ENCODE data around the gene ADCY9. TPM values are rescaled to one million over a fixed set of nuclear protein-coding genes. Genes with fewer than 3 reads are reported as not detected.
"Not testable (repeated sequence)": the region's sequence is repeated elsewhere in the genome, so short reads cannot be mapped to it uniquely, and the experiment has no call there.

The ADCY9 gene
- total RNA-seq, 2 experiments from 2014 or later = 6.1 to 7.2 TPM

DNA sequence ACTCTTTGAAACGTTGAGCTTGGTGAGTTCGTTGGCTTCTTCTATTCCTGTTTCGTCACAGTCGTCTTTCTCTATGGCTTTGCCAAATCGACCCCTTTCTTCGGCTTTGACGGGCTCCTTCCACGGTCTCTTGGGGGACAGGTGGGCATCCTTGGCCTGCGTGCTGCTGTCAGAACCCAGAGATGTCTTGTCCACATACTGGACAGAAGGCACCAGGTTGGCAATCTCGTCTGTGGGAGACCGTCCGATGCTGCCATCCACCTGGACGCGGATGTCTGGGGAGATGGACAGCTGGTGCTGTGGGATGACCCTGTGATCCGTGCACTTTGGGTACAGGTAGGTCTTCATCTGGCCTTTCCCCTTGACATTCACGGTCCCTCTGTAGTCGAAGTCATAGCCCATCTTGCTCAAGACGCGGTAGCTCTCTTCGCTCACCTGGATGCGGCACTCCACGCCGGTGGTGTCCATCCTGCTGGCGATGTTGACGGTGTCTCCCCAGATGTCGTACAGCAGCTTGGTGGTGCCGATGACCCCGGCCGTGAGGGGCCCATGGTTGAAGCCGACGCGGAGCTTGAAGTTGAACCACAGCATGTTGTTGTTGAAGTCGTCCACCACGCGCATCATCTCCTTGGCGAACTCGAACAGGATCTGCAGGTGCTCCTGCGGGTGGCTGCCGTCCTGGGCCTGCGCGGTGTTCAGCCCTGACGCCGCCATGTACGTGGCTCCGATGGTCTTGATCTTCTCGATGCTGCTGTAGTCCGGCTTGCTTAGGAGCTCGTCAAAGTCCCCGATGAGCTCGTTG is 150.3 kb downstream of the ADCY9 start:
- POLR2A ChIA-PET = no interaction called here
- CTCF ChIA-PET = interaction anchor here (0.9 to 1.3 kb wide), 2 partner anchors 27 to 650 kb away, joined by 3 read pairs; no protein-coding TSS in a partner anchor

GRCh38 chr16:3965306-3965705 is 150.9 kb downstream of the ADCY9 start:
- ChIA-PET CTCF (no interaction called here), POLR2A (no interaction called here)

DNA sequence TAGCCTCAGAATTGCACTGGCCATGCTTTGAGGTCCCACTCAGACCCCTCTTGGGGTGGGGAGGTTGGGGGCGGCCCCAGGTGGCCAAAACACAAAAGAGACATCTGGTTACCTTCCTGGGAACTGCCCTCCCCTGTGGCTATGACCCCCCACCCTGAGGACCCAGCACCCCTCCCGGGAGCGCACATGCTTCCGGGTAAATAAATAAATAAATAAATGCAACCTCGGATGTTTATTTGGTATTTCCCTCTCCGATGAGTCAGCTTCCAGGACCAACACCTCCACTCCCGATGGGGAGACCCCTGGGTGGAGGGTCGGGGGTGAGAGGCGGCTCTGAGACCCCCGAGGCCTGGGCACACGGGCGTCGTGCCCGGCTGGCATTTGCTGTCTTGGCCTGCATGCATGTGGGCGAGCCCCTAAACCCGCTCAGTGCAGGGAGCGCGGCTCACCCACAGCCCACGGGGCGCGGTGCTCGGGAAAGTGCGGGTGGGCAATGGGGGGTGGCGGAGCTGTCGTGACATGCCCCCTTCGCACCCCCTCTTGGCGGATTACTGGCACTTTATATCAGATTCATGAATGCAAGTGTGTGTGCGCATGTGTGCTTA is 151.5 kb downstream of the ADCY9 start:
- ChIA-PET POLR2A (no interaction called here), CTCF (no interaction called here)

GRCh38 chr16:3963886-3964685 is 152.2 kb downstream of the ADCY9 start:
- ChIA-PET POLR2A (interaction anchor here (0.8 kb wide), 1 partner anchor 244 kb away, joined by 3 read pairs; no protein-coding TSS in a partner anchor), CTCF (interaction anchor here (0.9 to 1.0 kb wide), 2 partner anchors 12 to 24 kb away, joined by 3 read pairs; no protein-coding TSS in a partner anchor)

DNA sequence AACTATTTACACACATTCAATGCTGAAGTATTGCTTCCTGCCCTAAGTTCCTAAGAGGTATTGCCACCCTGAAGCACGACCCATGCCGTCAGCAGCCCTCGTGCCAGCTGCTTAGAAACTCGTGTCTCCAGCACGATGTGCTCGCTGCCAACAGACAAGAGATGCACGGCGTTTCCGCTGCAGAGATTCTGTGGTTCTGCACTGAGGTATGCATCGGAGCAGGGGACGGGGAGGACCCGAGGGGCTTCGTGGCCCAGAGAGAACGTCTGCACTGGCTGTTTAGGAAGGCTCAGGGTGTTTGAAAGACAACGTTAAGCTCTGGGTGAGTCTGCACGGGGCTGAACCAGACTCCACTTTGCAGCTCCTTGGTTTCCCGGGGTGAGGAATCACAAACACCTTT is 153.0 kb downstream of the ADCY9 start:
- ChIA-PET CTCF (interaction anchor here (0.6 to 1.3 kb wide), 5 partner anchors 11 to 310 kb away, joined by 3 to 5 read pairs (median 4); partner anchors contain the start of gene TFAP4), POLR2A (interaction anchor here (0.8 kb wide), 1 partner anchor 243 kb away, joined by 3 read pairs; no protein-coding TSS in a partner anchor)

DNA sequence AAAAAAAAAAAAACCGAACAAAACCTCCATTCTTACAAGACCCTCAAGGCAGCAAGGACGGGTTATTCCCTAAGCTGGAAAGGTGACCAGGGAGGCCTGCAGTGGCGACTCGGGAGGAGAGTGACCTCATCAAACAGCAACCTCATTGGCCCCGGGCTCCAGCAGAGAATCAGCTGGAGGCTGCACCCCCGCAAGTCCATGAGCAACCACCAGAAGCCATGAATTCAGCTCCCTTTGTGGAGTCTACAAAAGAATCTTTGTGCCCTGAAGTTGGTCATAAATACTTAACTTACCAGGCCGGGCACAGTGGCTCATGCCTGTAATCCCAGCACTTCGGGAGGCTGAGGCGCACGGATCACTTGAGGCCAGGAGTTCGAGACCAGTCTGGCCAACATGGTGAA is 154.8 kb downstream of the ADCY9 start:
- POLR2A ChIA-PET = no interaction called here
- CTCF ChIA-PET = interaction anchor here (1.5 kb wide), 1 partner anchor 292 kb away, joined by 5 read pairs; no protein-coding TSS in a partner anchor

GRCh38 chr16:3959926-3960590 is 156.2 kb downstream of the ADCY9 start:
- CTCF ChIA-PET = interaction anchor here (2.1 kb wide), 1 partner anchor 294 kb away, joined by 5 read pairs; no protein-coding TSS in a partner anchor
- POLR2A ChIA-PET = not testable (repeated sequence)

- CTCF ChIA-PET = interaction anchor here (2.1 kb wide), 1 partner anchor 295 kb away, joined by 5 read pairs; no protein-coding TSS in a partner anchor
- POLR2A ChIA-PET = interaction anchor here (0.7 kb wide), 1 partner anchor 439 kb away, joined by 7 read pairs; no protein-coding TSS in a partner anchor
Measured at GRCh38 chr16:3959148-3959547, 157.1 kb downstream of the ADCY9 start.

DNA sequence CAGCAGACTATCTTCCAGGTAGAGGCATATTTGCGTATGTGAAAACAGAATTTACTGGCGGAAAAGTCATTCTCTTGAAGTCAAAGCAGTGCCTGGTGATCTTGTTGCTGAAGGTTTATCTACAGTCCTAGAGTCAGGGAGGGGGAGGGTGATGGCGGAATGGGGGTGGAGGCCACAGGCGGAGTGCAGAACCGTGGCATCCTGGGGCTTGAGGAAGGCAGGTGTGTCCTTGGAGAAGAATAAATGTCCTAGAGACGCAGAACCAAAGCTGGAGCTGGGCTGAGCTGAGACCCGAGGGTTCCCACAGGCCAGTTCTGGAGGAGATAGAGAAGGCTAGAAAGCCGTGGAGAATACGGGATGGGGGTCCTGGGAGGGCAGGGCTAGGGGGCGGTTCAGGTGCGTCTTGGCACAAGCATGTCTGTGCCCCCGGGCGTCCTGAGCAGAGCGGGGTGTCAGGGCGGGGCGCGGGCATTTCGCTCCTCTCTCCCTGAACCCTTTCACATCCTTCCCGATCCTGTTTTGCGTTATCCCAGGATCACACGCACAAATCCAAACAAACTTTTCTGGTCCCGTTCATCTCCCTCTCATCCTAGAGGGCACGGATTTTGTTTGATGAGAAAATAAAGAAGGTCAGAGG is 158.8 kb downstream of the ADCY9 start:
- POLR2A ChIA-PET = no interaction called here
- CTCF ChIA-PET = interaction anchor here (1.1 to 2.1 kb wide), 2 partner anchors 19 to 296 kb away, joined by 3 to 5 read pairs; no protein-coding TSS in a partner anchor

- ChIA-PET CTCF (no interaction called here), POLR2A (no interaction called here)
Measured at GRCh38 chr16:3954411-3954921, 161.8 kb downstream of the ADCY9 start.

DNA sequence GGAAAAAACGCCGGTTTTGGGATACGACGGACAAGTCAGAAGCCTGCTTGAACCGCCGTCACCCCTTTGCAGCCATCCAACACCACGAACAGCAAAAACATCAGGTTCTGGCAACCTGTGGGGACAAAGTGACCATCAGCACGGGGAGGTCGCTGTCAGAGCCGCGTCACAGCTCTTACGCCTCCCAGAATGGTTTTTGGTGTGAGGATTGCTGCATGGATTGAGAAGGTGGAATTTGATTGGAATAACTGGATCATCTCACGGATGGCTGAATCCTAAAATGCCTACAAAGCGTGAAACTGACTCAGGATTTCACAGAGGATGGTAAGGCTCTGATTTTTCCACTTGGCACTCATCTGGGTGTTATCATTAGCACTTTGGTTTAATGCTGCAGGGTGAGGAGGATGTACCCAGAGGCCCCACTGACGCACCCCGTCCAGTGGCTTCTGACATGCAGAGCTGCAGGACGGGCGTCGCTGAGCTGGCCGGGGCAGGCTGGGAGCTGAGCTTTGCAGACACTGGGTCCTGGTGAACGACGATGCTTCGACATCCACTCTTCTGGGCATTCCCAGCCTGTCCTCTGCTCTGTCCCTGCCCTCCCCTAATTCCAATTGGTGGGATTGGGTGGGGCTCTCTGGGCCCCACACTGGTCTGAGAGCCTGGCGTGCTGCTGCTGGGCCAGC is 162.4 kb downstream of the ADCY9 start:
- CTCF ChIA-PET = no interaction called here
- POLR2A ChIA-PET = no interaction called here

DNA sequence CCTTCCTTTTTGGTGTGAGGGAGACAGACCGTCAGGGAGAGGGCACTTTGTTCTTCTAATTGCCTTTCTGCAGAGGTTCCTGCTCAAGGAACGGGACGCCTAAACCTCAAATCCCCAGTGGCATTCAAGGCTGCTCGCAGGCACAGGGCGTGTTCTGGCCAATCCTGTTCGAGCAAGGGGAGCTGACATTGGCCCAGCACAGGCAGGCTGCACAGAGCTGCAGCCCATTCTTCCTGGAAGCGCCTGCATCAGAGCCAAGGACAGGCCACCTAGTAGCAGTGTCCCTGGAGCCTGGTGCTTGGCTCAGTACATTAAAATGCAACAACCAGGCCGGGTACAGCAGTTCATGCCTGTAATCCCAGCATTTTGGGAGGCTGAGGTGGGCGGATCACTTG is 163.5 kb downstream of the ADCY9 start:
- CTCF ChIA-PET = interaction anchor here (0.7 to 1.2 kb wide), 2 partner anchors 11 to 14 kb away, joined by 3 read pairs; no protein-coding TSS in a partner anchor
- POLR2A ChIA-PET = no interaction called here

DNA sequence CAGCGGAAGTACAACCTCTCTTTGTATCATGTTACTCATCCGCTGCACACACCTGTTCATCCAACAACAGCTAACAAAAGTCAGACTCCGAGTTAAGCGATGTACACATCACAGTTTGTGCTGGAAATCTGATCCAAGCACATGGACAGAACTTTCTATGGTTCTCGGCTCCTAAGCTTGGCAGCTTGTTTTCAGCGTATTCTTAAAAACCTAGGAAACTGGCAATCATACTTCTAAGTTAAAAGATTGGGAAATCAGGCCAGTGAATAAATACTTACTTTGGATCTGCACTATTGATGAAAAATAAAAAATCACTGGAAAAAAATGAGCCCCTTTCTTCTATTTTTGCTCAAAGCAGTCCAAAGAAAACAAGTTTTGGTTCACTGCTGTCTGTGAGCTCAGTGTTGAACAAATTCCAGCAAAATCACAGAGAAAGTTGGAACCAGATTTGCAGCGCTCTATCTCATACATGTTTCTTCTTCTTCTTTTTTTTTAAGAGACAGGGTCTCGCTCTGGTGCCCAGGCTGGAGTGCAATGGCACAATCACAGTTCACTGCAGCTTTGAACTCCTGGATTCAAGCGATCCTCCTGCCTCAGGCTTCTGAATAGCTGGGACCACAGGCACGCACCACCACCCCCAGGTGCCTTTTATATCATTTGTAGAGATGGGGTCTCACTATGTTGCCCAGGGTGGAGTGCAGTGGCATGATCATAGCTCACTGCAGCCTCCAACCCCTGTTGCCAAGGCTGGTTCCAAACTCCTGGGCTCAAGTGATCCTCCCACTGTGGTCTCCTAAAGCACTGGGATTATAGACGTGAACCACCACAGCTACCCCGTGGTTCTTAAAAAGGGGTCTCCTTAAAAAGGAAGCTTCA is 164.1 kb downstream of the ADCY9 start:
- CTCF ChIA-PET = interaction anchor here (0.7 to 1.2 kb wide), 2 partner anchors 11 to 13 kb away, joined by 3 read pairs; no protein-coding TSS in a partner anchor
- POLR2A ChIA-PET = no interaction called here

DNA sequence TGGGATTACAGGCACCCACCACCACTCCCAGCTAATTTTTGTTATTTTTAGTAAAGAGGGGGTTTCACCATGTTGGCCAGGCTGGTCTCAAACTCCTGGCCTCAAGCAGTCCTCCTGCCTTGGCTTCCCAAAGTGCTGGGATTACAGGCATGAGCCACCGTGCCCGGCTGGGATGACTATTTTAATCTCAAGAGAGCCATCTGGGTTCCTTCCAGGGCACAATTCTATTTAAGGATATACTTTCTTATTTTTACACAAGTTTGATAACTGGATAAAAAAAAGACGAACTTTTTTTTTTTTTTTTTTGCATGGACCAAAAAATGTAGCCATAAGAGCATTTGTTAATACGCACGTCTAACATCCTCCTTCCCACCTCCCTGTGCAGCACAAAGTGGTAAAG is 164.9 kb downstream of the ADCY9 start:
- POLR2A ChIA-PET = not testable (repeated sequence)
- CTCF ChIA-PET = interaction anchor here (1.2 kb wide), 1 partner anchor 12 kb away, joined by 3 read pairs; no protein-coding TSS in a partner anchor

GRCh38 chr16:3950343-3951193 is 165.7 kb downstream of the ADCY9 start:
- ChIA-PET POLR2A (no interaction called here), CTCF (no interaction called here)

DNA sequence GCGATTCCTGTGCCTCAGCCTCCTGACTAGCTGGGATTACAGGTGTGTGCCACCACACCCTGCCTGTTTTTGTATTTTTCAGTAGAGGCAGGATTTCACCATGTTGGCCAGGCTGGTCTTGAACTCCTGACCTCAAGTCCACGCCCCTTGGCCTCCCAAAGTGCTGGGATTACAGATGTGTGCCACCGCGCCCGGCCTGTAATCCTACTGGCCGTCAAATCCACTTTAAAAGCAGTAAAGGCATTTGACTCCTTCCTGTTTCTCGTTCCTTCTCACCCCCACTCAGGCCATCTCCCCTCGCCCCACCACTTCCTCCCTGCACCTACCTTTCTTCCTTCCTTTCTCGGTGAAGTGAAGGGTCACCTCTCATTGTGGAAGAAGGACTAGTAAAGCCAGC is 166.3 kb downstream of the ADCY9 start:
- CTCF ChIA-PET = no interaction called here
- POLR2A ChIA-PET = no interaction called here
